Neural cell (in vitro differentiated cells): ENCODE results near the gene NRK. TPM values are rescaled to one million over a fixed set of nuclear protein-coding genes. Genes with fewer than 3 reads are reported as not detected.

Experiments used
- H2AFZ ChIP-seq: fragments of 200-600, 300-800 bp; sonication (generic), shearing (Covaris generic); 2 replicates; pipeline ENCODE4 v1.6.0; 2014; ENCODE audit warnings: low read depth, mild to moderate bottlenecking, antibody characterized with exemption, low read length, moderate library complexity
- H3F3A ChIP-seq: fragments of 200-600 bp; shearing (Covaris generic); 2 replicates; pipeline ENCODE4 v1.6.1; 2016; ENCODE audit warnings: mild to moderate bottlenecking, moderate library complexity, mixed read lengths, antibody characterized with exemption, low read length; ENCODE audit not compliant: insufficient read depth, poor library complexity, severe bottlenecking
- H3K27ac ChIP-seq: fragments of 200-600, 300-800 bp; sonication (generic), shearing (Covaris generic); 2 replicates; pipeline ENCODE4 v1.5.1; 2014; ENCODE audit warnings: mild to moderate bottlenecking, low read length, moderate library complexity
- H3K27me3 ChIP-seq: fragments of 300-800, 200-600 bp; sonication (generic), shearing (Covaris generic); 2 replicates; pipeline ENCODE4 v1.6.0; 2014; ENCODE audit warnings: mild to moderate bottlenecking, low read depth, low read length, moderate library complexity; ENCODE audit not compliant: insufficient read depth
- H3K36me3 ChIP-seq: fragments of 300-800, 200-600 bp; sonication (generic), shearing (Covaris generic); 2 replicates; pipeline ENCODE4 v1.5.1; 2014; ENCODE audit warnings: mild to moderate bottlenecking, antibody characterized with exemption, low read length, moderate library complexity; ENCODE audit not compliant: insufficient read depth
- H3K4me2 ChIP-seq: fragments of 300-800, 200-600 bp; sonication (generic), shearing (Covaris generic); 2 replicates; pipeline ENCODE4 v1.6.0; 2014; ENCODE audit warnings: mild to moderate bottlenecking, low read length
- H3K4me3 ChIP-seq: fragments of 300-800, 200-600 bp; sonication (generic), shearing (Covaris generic); 2 replicates; pipeline ENCODE4 v1.5.1; 2014; ENCODE audit warnings: mild to moderate bottlenecking, low read length, moderate library complexity
- H3K79me2 ChIP-seq: fragments of 200-600 bp; shearing (Covaris generic); replicated peaks from 2 replicates; pipeline ENCODE4 v1.6.0; 2014; ENCODE audit warnings: mild to moderate bottlenecking, low read length, moderate library complexity; ENCODE audit not compliant: insufficient read depth
- H3K9ac ChIP-seq: fragments of 300-800, 200-600 bp; sonication (generic), shearing (Covaris generic); 2 replicates; pipeline ENCODE4 v1.6.1; 2016; ENCODE audit warnings: mild to moderate bottlenecking, low read length, mixed read lengths
- H3K9me2 ChIP-seq: fragments of 200-600 bp; shearing (Covaris generic); 2 replicates; pipeline ENCODE4 v1.6.1; 2016; ENCODE audit warnings: mild to moderate bottlenecking, low read length, mixed read lengths; ENCODE audit not compliant: insufficient read depth
- H3K9me3 ChIP-seq: fragments of 200-600, 300-800 bp; sonication (generic), shearing (Covaris generic); 2 replicates; pipeline ENCODE4 v1.6.1; 2016; ENCODE audit warnings: mild to moderate bottlenecking, mixed run types, low read length, moderate library complexity, mixed read lengths
- H4K20me1 ChIP-seq: fragments of 200-600 bp; shearing (Covaris generic); 2 replicates; pipeline ENCODE4 v1.6.1; 2016; ENCODE audit warnings: mild to moderate bottlenecking, mixed run types; ENCODE audit not compliant: insufficient read depth
- CTCF ChIP-seq: fragments of 450-650 bp; IDR thresholded peaks from 2 replicates; pipeline ENCODE4 v1.5.1; 2014; ENCODE audit warnings: antibody characterized with exemption, mild to moderate bottlenecking, moderate library complexity; ENCODE audit not compliant: poor library complexity, severe bottlenecking
- EP300 ChIP-seq: fragments of 450-650 bp; conservative IDR thresholded peaks from 2 replicates; pipeline ENCODE4 v1.6.1; 2014; ENCODE audit warnings: antibody characterized with exemption, mild to moderate bottlenecking, moderate library complexity; ENCODE audit not compliant: poor library complexity, severe bottlenecking
- EZH2 ChIP-seq: fragments of 200-600, 300-800 bp; shearing (Covaris generic), sonication (generic); IDR thresholded peaks from 2 replicates; pipeline ENCODE4 v1.6.1; 2014; ENCODE audit warnings: antibody characterized with exemption, low read length, borderline replicate concordance, mild to moderate bottlenecking; ENCODE audit not compliant: insufficient read depth, poor library complexity, severe bottlenecking
- MXI1 ChIP-seq: fragments of 450-650 bp; conservative IDR thresholded peaks from 2 replicates; pipeline ENCODE4 v1.6.1; 2014; ENCODE audit warnings: antibody characterized with exemption, mild to moderate bottlenecking; ENCODE audit not compliant: poor library complexity, severe bottlenecking
- POLR2AphosphoS5 ChIP-seq: IDR thresholded peaks from 2 replicates; pipeline ENCODE4 v1.6.1; 2012
- RAD21 ChIP-seq: fragments of 450-650 bp; conservative IDR thresholded peaks from 2 replicates; pipeline ENCODE4 v1.6.1; 2014; ENCODE audit warnings: antibody characterized with exemption, mild to moderate bottlenecking, moderate library complexity
- REST ChIP-seq: IDR thresholded peaks from 2 replicates; pipeline ENCODE4 v1.6.1; 2012; ENCODE audit warnings: borderline replicate concordance
- SMC3 ChIP-seq: fragments of 450-650 bp; conservative IDR thresholded peaks from 2 replicates; pipeline ENCODE4 v1.6.1; 2014; ENCODE audit warnings: antibody characterized with exemption, mild to moderate bottlenecking, moderate library complexity; ENCODE audit not compliant: poor library complexity
- TAF1 ChIP-seq: IDR thresholded peaks from 2 replicates; pipeline ENCODE4 v1.6.1; 2012; ENCODE audit warnings: low read depth
- polyA plus RNA-seq: library from polyadenylated mRNA; depleted of rRNA; stranded (reverse); fragments of >200 nt; gene quantifications from 2 replicates; pipeline ENCODE4 v1.2.3, GENCODE V29; 2014

NRK gene
- polyA plus RNA-seq, 1 donor from 2014 or later = not detected

- TF ChIP-seq SMC3 = no peak
- no peak for TF ChIP-seq REST
- TF ChIP-seq RAD21 = no peak
- TF ChIP-seq POLR2AphosphoS5 = no peak
- no peak for TF ChIP-seq EP300
- TF ChIP-seq TAF1 = no peak
- no peak for TF ChIP-seq MXI1
- no peak overlapping the region for H3K27ac ChIP-seq
- H3K9me3 ChIP-seq = no peaks in the 10 kb centered on the region
- H3F3A ChIP-seq = no peaks in the 10 kb centered on the region
- H4K20me1 ChIP-seq = no peaks in the 10 kb centered on the region
- no peak overlapping the region for H2AFZ ChIP-seq
- no peak overlapping the region for H3K4me3 ChIP-seq
- no peak overlapping the region for H3K9ac ChIP-seq
- no peaks in the 10 kb centered on the region for H3K79me2 ChIP-seq
- peaks cover 43% of the 10 kb centered on the region for H3K27me3 ChIP-seq
- no peak overlapping the region for H3K4me2 ChIP-seq
- H3K9me2 ChIP-seq = no peaks in the 10 kb centered on the region
- no peaks in the 10 kb centered on the region for H3K36me3 ChIP-seq
Observed at GRCh38 chrX:105820247-105820646, 2.1 kb upstream of the NRK start.

- Histone ChIP-seq H4K20me1 (no peaks in the 10 kb centered on the region), H3F3A (no peaks in the 10 kb centered on the region), H3K4me2 (no peak overlapping the region), H2AFZ (no peak overlapping the region), H3K9ac (no peak overlapping the region), H3K36me3 (no peaks in the 10 kb centered on the region), H3K27ac (no peak overlapping the region), H3K4me3 (peak overlapping the region; percentile 53), H3K9me3 (no peaks in the 10 kb centered on the region), H3K79me2 (no peaks in the 10 kb centered on the region), H3K27me3 (peaks cover 43% of the 10 kb centered on the region), H3K9me2 (no peaks in the 10 kb centered on the region)
- no peak for TF ChIP-seq EP300
- TF ChIP-seq SMC3 = no peak
- TF ChIP-seq EZH2 = no peak
- TF ChIP-seq MXI1 = no peak
- TF ChIP-seq POLR2AphosphoS5 = no peak
- no peak for TF ChIP-seq REST
- TF ChIP-seq CTCF = no peak
- no peak for TF ChIP-seq TAF1
- no peak for TF ChIP-seq RAD21
Observed at GRCh38 chrX:105821471-105822121, 743 bp upstream of the NRK start.
